ENCODE data around the gene HSPA6. TPM values are rescaled to one million over a fixed set of nuclear protein-coding genes. Genes with fewer than 3 reads are reported as not detected.

HSPA6 gene
- total and polyA plus RNA-seq, 2 experiments from 2014 or later: not detected

- no peaks in the 10 kb centered on the region for H3K36me3 ChIP-seq (ENCODE audit: insufficient read depth)
- no peaks in the 10 kb centered on the region for H3K9me2 ChIP-seq (ENCODE audit: insufficient read depth)
- TF ChIP-seq POLR2AphosphoS5 (IDR thresholded peaks at IDR 0.05; ENCODE audit: low read depth) (no peak), JUNB (IDR thresholded peaks at IDR 0.05; ENCODE audit: unreplicated experiment) (no peak), ETS1 (IDR thresholded peaks at IDR 0.05) (no peak), NANOG (IDR thresholded peaks at IDR 0.05; ENCODE audit: borderline replicate concordance) (no peak), ZNF331 (CRISPR knock-in tag; IDR thresholded peaks at IDR 0.05; ENCODE audit: low read depth) (no peak), EZH2phosphoT487 (IDR thresholded peaks at IDR 0.05; ENCODE audit: unreplicated experiment) (no peak), CREB1 (CRISPR knock-in tag; IDR thresholded peaks at IDR 0.05; ENCODE audit: low read depth) (no peak), ZNF114 (CRISPR knock-in tag; IDR thresholded peaks at IDR 0.05) (no peak)
- TF ChIP-seq, protein P1, sequence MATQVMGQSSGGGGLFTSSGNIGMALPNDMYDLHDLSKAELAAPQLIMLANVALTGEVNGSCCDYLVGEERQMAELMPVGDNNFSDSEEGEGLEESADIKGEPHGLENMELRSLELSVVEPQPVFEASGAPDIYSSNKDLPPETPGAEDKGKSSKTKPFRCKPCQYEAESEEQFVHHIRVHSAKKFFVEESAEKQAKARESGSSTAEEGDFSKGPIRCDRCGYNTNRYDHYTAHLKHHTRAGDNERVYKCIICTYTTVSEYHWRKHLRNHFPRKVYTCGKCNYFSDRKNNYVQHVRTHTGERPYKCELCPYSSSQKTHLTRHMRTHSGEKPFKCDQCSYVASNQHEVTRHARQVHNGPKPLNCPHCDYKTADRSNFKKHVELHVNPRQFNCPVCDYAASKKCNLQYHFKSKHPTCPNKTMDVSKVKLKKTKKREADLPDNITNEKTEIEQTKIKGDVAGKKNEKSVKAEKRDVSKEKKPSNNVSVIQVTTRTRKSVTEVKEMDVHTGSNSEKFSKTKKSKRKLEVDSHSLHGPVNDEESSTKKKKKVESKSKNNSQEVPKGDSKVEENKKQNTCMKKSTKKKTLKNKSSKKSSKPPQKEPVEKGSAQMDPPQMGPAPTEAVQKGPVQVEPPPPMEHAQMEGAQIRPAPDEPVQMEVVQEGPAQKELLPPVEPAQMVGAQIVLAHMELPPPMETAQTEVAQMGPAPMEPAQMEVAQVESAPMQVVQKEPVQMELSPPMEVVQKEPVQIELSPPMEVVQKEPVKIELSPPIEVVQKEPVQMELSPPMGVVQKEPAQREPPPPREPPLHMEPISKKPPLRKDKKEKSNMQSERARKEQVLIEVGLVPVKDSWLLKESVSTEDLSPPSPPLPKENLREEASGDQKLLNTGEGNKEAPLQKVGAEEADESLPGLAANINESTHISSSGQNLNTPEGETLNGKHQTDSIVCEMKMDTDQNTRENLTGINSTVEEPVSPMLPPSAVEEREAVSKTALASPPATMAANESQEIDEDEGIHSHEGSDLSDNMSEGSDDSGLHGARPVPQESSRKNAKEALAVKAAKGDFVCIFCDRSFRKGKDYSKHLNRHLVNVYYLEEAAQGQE (IDR thresholded peaks at IDR 0.05; ENCODE audit: unreplicated experiment): no peak
- Mint-ChIP-seq H3K4me1 (no peaks in the 10 kb centered on the region; the same call in 1 of the 3 replicates), H3K36me3 (ENCODE audit: low read depth) (no peaks in the 10 kb centered on the region), H3K27ac (no peak overlapping the region), H3K4me3 (no peak overlapping the region), H3K27me3 (ENCODE audit: insufficient read depth, low read depth, poor library complexity) (peaks cover 1% of the 10 kb centered on the region), H3K9me3 (no peaks in the 10 kb centered on the region)
- H4K20me1 ChIP-seq (replicated peaks; ENCODE audit: insufficient read depth): no peaks in the 10 kb centered on the region
- no peak overlapping the region for H2AFZ ChIP-seq
- ATAC-seq (no peak), DNase-seq (ENCODE audit: low spot score) (no peak)
- no peak overlapping the region for H3K4me2 ChIP-seq
- H3K27me3 ChIP-seq (ENCODE audit: insufficient read depth): no peaks in the 10 kb centered on the region
- no peak overlapping the region for H3K27ac ChIP-seq (ENCODE audit: low read depth)
- H3K4me3 ChIP-seq: no peak overlapping the region
- H3K79me2 ChIP-seq (replicated peaks; ENCODE audit: insufficient read depth): no peaks in the 10 kb centered on the region
- no peaks in the 10 kb centered on the region for H3F3A ChIP-seq (replicated peaks; ENCODE audit: low read depth)
- no peaks in the 10 kb centered on the region for H3K4me1 ChIP-seq (ENCODE audit: insufficient read depth)
Observed at GRCh38 chr1:161495490-161495889, 28.9 kb upstream of the HSPA6 start.

GRCh38 chr1:161497961-161498360 is 26.4 kb upstream of the HSPA6 start:
- ATAC-seq (no peak), DNase-seq (ENCODE audit: low spot score) (no peak)
- H3K27ac Mint-ChIP-seq: no peak overlapping the region
- no peak overlapping the region for H2AFZ ChIP-seq
- no peaks in the 10 kb centered on the region for H3K4me1 ChIP-seq (ENCODE audit: insufficient read depth)
- no peak overlapping the region for H3K4me3 ChIP-seq
- H3K36me3 Mint-ChIP-seq (ENCODE audit: low read depth): no peaks in the 10 kb centered on the region
- no peaks in the 10 kb centered on the region for H3K36me3 ChIP-seq (ENCODE audit: insufficient read depth)
- H3K9me2 ChIP-seq (ENCODE audit: insufficient read depth): no peaks in the 10 kb centered on the region
- H3K4me2 ChIP-seq: no peak overlapping the region
- H3K27ac ChIP-seq (ENCODE audit: low read depth): no peak overlapping the region
- no peaks in the 10 kb centered on the region for H3K27me3 ChIP-seq (ENCODE audit: insufficient read depth)
- H3K4me3 Mint-ChIP-seq: no peak overlapping the region
- H3K79me2 ChIP-seq (replicated peaks; ENCODE audit: insufficient read depth): no peaks in the 10 kb centered on the region
- H3K4me1 Mint-ChIP-seq: no peaks in the 10 kb centered on the region; the same call in 2 of the 3 replicates
- H3K27me3 Mint-ChIP-seq (ENCODE audit: insufficient read depth, low read depth, poor library complexity): peaks cover 2% of the 10 kb centered on the region
- H4K20me1 ChIP-seq (replicated peaks; ENCODE audit: insufficient read depth): no peaks in the 10 kb centered on the region
- H3F3A ChIP-seq (replicated peaks; ENCODE audit: low read depth): no peaks in the 10 kb centered on the region
- H3K9me3 Mint-ChIP-seq: no peaks in the 10 kb centered on the region
- TF ChIP-seq ETS1 (IDR thresholded peaks at IDR 0.05) (no peak), ZNF462 (CRISPR knock-in tag; IDR thresholded peaks at IDR 0.05) (no peak), ZNF331 (CRISPR knock-in tag; IDR thresholded peaks at IDR 0.05; ENCODE audit: low read depth) (no peak), ZNF114 (CRISPR knock-in tag; IDR thresholded peaks at IDR 0.05) (no peak)

Data from GM23338 (cell line).